ENCODE data around the gene KMT2D.

DNA sequence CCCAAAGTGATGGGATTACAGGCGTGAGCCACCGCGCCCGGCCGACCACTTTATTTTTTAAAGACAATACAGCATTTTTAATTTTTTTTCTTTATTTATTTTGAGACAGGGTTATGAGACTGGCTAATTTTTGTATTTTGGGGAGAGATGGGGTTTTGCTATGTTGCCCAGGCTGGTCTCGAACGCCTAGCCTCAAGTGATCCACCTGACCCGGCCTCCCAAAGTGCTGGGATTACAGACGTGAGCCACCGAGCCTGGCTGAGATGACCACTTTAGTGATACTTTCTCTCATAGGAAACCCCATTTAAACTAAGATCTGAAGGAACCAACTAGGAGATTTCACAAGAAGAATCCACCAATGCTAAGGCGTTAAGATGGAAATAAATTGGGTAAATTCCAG lies 10.4 kb upstream of the KMT2D start:
- TF ChIP-seq, protein P1, sequence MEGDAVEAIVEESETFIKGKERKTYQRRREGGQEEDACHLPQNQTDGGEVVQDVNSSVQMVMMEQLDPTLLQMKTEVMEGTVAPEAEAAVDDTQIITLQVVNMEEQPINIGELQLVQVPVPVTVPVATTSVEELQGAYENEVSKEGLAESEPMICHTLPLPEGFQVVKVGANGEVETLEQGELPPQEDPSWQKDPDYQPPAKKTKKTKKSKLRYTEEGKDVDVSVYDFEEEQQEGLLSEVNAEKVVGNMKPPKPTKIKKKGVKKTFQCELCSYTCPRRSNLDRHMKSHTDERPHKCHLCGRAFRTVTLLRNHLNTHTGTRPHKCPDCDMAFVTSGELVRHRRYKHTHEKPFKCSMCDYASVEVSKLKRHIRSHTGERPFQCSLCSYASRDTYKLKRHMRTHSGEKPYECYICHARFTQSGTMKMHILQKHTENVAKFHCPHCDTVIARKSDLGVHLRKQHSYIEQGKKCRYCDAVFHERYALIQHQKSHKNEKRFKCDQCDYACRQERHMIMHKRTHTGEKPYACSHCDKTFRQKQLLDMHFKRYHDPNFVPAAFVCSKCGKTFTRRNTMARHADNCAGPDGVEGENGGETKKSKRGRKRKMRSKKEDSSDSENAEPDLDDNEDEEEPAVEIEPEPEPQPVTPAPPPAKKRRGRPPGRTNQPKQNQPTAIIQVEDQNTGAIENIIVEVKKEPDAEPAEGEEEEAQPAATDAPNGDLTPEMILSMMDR (IDR thresholded peaks at IDR 0.05): no peak
- no peak for TF ChIP-seq POLR2A (IDR thresholded peaks at IDR 0.05)
